Fibroblast of pulmonary artery (primary cell): ENCODE results near the gene VAMP3.

Experiments used
- DNase-seq: peaks from one replicate; pipeline ENCODE4 v3.0.0-alpha.2; 2010; ENCODE audit warnings: low read depth
- H3K4me3 ChIP-seq: replicated peaks from 2 replicates; pipeline ENCODE4 v1.5.1; 2011; ENCODE audit warnings: low read depth, mild to moderate bottlenecking, control low read depth, low read length, moderate library complexity
- TF ChIP-seq, protein P1 (sequence below): IDR thresholded peaks from 2 replicates; pipeline ENCODE4 v1.5.1; 2011; ENCODE audit warnings: mild to moderate bottlenecking, control low read depth, low read length, inconsistent platforms; ENCODE audit errors: missing control alignments

VAMP3 gene

DNA sequence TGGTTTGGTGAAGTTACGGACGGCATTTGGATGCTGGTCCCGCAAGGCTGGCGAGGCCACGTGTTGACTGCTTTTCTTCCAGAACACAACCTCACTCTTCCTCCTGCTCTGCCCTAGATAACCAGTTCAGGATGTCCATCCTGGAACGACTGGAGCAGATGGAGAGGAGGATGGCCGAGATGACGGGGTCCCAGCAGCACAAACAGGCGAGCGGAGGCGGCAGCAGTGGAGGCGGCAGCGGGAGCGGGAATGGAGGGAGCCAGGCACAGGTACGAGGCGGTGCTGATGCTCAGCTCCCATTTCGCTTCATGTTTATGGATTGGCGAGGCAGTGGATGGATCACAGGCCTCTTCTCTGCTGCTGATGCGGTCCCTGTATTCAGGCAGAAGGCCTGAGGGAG lies 38.8 kb upstream of the VAMP3 start:
- TF ChIP-seq, protein P1, sequence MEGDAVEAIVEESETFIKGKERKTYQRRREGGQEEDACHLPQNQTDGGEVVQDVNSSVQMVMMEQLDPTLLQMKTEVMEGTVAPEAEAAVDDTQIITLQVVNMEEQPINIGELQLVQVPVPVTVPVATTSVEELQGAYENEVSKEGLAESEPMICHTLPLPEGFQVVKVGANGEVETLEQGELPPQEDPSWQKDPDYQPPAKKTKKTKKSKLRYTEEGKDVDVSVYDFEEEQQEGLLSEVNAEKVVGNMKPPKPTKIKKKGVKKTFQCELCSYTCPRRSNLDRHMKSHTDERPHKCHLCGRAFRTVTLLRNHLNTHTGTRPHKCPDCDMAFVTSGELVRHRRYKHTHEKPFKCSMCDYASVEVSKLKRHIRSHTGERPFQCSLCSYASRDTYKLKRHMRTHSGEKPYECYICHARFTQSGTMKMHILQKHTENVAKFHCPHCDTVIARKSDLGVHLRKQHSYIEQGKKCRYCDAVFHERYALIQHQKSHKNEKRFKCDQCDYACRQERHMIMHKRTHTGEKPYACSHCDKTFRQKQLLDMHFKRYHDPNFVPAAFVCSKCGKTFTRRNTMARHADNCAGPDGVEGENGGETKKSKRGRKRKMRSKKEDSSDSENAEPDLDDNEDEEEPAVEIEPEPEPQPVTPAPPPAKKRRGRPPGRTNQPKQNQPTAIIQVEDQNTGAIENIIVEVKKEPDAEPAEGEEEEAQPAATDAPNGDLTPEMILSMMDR, result no peak
- no peak overlapping the region for H3K4me3 ChIP-seq
- DNase-seq, result no peak

DNA sequence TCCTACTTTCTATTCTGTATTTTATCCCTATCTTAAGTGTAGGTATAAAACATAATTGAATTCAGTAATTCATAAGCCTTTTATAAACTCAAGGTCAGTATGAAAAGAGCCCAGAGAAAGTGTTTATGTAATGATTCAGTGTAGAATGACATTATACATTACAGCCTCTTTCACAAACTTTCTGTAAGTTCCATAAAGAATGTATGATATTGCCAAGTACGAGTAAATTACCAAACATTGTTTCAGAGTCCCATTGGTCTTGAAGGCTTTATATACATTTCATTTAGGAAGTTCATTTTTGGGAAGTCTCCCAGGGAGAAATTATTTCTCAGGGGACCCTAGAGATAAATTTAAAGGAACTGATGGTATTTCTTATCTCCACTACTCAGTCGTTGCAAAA lies 37.8 kb upstream of the VAMP3 start:
- no peak for DNase-seq
- H3K4me3 ChIP-seq, result no peak overlapping the region
- TF ChIP-seq, protein P1, result no peak

DNA sequence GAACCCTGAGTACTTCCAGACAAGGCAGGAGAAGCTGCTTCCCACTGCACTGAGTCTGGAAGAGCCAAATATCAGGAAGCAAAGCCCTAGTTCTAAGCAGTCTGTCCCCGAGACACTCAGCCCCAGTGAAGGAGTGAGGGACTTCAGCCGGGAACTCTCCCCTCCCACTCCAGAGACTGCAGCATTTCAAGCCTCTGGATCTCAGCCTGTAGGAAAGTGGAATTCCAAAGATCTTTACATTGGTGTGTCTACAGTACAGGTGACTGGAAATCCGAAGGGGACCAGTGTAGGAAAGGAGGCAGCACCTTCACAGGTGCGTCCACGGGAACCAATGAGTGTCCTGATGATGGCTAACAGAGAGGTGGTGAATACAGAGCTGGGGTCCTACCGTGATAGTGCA lies 33.1 kb upstream of the VAMP3 start:
- no peak for DNase-seq
- H3K4me3 ChIP-seq, result no peak overlapping the region
- TF ChIP-seq, protein P1, result no peak

DNA sequence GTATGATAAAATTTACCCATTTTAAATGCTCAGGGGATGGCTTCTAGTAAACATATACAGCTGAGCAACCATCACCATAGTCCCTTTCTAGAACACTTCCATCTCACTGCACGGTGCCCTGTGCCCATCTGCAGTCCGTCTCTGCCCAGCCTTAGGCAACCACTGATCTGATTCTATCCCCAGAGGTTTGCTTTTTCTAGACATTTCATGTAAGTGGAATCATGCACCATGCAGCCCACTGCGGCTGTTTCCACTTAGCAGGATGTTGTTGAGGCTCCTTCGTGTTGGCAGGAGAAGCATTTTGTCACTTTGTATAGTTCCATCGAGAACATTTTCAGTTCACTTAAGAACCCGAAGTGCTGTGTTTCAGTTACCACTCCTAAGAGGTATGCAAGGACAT lies 27.8 kb upstream of the VAMP3 start:
- TF ChIP-seq, protein P1, result no peak
- DNase-seq, result no peak
- no peak overlapping the region for H3K4me3 ChIP-seq

DNA sequence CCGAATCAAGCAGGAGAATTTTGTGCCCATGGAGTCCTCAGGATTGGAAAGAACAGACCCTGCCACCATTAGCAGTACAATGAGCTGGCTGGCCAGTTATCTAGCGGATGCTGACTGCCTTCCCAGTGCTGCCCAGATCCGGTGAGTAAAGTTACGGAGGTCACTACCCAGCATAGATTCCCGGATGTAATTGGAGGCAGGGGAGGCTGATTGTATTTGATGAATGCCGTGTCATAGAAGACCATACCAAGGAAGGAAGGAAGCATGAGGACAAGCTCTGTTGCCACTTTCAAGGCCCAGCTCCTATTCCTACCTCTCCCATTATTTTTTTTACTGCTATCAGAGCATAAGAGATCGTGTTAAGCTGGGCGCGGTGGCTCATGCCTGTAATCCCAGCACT lies 26.2 kb upstream of the VAMP3 start:
- DNase-seq, result no peak
- TF ChIP-seq, protein P1, result no peak
- no peak overlapping the region for H3K4me3 ChIP-seq

DNA sequence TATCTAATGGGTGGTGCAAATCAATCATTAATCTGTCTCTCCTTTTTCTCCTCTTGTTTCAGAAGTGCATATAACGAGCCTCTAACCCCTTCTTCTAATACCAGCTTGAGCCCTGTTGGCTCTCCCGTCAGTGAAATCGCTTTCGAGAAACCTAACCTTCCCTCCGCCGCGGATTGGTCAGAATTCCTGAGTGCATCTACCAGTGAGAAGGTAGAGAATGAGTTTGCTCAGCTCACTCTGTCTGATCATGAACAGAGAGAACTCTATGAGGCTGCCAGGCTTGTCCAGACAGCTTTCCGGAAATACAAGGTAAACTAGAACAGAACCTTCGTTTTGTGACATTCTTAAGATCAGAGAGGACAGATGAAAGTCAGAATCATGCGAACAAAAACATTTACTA lies 25.3 kb upstream of the VAMP3 start:
- no peak overlapping the region for H3K4me3 ChIP-seq
- TF ChIP-seq, protein P1, result no peak
- no peak for DNase-seq

DNA sequence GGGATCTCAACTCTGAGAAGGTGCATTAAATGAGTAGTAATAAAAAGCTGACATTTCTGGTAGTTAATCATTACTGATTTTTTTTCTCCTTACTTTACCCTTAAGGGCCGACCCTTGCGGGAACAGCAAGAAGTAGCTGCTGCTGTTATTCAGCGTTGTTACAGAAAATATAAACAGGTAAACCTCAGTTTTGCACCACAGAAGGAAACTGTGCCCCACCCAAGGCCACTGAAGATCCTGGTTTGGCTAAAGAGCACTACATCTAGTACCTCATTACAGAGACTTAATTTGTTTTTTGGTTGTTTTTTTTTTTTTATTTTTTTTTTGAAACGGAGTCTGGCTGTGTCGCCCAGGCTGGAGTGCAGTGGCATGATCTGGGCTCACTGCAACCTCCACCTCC lies 23.5 kb upstream of the VAMP3 start:
- no peak overlapping the region for H3K4me3 ChIP-seq
- no peak for DNase-seq
- TF ChIP-seq, protein P1, result no peak
